Stimulated activated CD8-positive, alpha-beta memory T cell treated with anti-CD3 and anti-CD28 coated beads, Interleukin-15, amount 100 ng/mL, for 24 hours (primary cell): Measurements from ENCODE around the gene SRSF7.
"Not testable (repeated sequence)": the region's sequence is repeated elsewhere in the genome, so short reads cannot be mapped to it uniquely, and the experiment has no call there.

ENCODE experiments used
- DNase-seq: peaks from one replicate; pipeline ENCODE4 v3.0.0-alpha.2; 2020; ENCODE audit warnings: low read depth

SRSF7 gene

DNA sequence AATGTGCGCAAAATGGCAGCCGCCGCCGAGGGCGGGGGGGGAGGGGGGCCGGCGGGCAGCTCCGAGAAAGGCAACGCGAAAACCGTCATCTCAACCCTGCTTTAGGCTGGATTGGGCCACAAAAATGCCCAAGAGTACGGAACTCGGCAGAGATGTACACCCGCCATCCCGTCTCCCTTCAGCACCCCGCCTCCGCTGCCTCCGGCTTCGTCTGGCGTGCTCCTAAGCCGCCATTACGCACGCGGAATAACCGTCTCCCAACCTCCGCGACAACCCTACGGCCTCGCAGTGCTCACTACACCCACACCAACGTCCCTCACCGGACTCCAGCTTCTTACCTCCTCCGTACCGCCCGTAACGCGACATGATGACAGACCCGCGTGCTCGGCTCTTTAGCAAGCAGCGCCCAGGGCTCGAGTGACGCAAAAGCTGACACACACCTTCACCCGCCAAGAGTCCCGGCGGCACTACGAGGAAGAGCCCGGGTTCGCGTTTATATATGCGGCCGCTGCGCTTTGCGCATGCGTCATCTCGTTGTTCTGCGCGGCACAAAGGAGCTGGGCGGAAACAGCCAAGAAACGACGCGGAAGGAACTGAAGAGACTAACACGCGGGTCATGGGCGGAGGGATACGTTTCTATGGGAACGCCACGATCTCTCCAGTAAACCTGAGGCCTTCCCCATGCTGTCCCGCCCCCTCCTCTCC, at the start of gene SRSF7:
Gene SRSF7 (minus strand): TSS at position 471 of the 705 bp plus-strand sequence. CDS start 105 bp downstream, at position 366.
- peak; percentile 99 for DNase-seq

DNA sequence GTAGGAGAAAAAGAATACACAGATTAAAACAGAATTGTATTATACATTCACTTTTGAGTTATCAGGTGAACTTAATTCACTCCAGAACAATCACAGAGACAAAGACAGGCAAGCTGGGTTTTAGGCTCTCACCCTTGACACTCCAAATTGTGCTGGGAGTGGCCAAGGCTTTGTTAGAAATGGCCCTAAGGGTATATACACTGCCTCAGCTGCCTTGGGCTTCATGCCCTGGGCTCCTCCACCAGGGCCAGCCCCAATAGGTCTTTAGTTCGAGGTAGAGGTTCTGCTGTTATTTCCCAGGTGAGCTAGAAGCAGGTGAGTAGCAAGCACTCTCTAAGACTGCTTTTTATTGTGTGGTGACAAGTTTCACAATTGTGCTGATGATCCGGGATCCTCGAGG, 46.8 kb upstream of the SRSF7 start:
- no peak for DNase-seq

DNA sequence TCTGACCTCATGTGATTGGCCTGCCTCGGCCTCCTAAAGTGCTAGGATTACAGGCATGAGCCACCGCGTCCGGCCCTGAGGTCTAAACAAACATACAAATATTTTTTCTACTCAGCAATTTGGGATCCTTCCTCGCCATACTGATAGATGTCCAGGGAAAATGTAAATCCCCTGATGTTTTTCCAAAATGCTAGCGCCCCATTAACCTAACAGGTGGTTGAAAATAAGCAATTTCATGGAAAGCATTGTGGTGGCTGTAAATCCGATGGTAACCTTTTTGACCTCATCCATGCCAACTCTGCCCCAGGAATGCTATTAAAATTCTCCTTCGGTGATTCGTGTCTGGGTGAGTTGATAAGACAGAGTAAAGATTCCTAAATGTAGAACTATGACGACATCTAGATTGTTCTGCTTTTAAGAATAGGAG, 46.1 kb upstream of the SRSF7 start:
- no peak for DNase-seq

DNA sequence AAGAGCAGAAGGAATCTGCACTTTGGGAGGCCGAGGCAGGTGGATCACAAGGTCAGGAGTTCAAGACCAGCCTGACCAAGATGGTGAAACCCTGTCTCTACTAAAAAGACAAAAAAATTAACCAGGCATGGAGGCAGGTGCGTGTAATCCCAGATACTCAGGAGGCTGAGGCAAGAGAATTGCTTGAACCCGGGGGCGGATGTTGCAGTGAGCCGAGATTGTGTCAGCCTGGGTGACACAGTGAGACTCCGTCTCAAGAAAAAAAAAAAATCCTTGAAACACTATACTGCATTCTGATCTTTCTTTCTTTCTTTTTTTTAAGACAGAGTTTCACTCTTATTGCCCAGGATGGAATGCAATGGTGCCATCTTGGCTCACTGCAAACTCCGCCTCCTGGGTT, 43.9 kb upstream of the SRSF7 start:
- DNase-seq = not testable (repeated sequence)

DNA sequence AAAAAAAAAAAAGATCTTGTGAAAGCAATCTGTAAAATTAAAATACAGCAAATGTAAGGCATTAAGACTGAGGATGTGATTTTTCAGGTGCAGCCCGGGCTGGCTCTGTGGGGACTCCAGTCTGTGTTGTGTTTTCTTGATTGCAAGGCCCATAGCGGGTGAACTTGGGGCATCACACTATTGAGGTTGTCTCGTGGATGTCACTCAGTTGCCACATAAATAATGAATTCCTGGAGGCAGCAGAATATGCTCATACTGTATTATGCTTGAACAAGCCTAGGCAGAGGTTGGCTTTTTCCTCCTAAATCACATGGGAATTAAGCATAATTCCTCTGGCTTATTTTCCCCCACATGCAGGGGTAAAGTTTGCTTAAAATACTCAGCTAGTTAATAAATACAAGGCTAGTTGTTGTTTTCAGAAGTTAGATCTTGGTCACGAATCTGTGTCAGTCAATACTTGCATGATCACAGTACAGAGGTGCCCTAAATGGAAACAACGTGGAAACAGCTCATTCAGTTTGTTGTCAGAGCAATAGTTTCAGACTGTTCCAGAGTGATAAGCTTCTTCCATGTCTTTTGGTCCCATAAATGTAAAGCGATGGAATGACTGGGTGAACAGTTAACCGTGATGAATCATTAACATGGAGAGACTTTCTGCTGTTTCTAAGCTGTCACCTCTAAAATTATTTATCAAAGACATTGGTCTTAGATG, 43.2 kb upstream of the SRSF7 start:
- no peak for DNase-seq

DNA sequence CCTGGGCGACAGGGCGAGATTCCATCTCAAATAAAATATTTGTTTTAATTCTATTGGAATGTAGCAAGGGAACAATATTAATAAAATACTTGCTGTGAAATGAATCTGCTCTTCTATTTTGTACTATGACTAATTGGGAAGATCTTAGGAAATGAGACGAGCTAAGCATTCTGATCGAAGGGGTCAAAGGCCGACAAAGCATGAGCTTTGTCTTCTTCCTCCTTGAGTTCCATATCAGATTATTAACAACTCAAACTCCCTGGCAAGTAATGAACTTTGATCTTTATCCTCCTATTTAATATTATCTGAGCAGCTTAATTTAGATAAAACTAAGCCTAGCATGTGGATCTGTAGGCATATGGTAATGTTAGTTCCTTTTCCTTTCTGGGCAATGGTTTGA, 42.4 kb upstream of the SRSF7 start:
- no peak for DNase-seq

DNA sequence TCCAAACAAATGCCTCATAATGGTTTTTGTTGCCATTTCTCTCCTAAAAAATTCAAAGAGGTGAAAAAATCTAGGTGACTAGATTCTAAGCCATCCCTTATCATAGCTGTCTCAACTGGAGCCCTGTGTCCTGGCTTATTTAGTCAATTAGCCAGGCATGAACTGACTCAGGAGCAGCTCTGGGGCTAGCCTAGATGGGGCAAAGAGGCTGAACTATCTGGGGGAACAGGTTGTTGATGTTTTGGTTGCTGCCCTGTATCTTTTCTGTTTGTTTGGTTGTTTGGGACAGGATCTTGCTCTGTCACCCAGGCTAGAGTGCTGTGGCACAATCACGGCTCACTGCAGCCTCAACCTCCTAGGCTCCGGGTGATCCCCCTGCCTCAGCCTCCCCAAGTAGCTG, 41.6 kb upstream of the SRSF7 start:
- DNase-seq = no peak

DNA sequence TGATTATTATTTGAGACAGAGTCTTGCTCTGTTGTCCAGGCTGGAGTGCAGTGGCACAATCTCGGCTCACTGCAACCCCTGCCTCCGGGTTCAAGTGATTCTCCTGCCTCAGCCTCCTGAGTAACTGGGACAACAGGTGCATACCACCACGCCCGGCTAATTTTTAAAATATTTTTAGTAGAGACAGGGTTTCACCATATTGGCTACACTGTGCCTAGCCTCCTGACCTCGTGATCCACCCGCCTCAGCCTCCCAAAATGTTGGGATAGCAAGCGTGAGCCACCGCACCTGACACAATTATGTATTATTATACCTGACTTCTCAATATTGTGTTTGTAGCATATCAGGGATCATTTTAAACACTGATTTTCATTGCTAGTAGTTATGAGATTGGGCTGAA, 41.2 kb upstream of the SRSF7 start:
- not testable (repeated sequence) for DNase-seq

DNA sequence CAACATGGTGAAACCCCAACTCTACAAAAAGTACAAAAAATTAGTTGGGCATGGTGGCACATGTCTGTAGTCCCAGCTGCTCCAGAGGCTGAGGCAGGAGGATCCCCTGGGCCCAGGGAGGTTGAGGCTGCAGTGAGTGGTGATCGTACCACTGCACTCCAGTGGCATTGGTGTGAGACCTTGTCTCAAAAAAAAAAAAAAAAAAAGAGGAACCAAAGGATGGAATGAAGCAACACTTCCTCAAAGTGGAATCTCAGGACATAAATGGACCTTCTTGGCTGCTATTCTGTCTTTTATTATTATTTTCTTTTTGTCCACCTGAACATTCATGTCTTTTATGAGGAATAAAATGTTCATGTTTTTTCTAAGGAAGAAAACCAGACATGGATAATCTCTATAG, 40.6 kb upstream of the SRSF7 start:
- DNase-seq = no peak

DNA sequence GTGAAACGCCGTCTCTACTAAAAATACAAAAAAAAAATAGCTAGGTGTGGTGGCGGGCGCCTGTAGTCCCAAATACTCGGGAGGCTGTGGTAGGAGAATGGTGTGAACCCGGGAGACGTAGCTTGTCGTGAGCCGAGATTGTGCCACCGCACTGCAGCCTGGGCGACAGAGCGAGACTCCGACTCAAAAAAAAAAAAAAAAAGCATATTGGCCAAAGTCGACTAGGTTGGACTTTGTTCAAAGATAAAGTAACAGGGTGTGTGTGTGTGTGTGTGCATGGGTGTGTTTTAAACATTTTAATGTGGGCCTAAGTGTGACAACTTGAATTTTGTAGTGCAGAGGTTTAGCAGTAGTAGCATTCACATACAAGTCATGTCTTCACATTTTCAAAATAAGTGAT, 38.5 kb upstream of the SRSF7 start:
- no peak for DNase-seq

DNA sequence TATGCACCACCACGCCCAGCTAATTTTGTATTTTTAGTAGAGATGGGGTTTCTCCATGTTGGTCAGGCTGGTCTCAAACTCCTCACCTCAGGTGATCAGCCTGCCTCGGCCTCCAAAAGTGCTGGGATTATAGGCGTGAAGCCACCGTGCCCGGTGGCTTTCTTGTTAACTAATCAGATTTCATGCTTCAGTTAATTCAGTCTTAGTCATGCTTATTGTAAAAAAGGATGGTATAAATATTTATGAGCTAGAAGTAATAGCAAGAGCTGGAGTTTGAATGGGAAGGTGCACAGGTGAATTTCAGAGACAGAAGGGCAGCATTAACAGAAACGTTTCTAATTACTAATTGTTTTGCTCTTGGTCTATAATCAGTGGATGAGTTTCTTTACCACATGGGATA, 37.1 kb upstream of the SRSF7 start:
- no peak for DNase-seq

DNA sequence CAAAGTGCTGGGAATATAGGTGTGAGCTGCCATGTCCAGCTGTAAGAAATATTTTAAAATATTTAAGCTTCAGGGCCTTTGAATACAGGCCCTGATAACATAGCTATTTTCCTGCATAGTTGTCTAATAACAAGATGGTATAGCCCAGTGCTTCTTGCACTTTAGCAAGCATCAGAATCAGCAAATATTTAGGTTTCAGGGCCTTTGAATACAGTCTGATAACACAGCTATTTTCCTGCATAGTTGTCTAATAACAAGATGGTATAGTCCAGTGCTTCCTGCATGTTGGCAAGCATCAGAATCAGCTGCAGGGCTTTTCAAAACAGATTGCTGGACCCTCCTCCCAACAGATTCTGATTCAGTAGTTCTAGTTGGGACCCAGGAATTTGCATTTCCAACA, 32.4 kb upstream of the SRSF7 start:
- DNase-seq = no peak

DNA sequence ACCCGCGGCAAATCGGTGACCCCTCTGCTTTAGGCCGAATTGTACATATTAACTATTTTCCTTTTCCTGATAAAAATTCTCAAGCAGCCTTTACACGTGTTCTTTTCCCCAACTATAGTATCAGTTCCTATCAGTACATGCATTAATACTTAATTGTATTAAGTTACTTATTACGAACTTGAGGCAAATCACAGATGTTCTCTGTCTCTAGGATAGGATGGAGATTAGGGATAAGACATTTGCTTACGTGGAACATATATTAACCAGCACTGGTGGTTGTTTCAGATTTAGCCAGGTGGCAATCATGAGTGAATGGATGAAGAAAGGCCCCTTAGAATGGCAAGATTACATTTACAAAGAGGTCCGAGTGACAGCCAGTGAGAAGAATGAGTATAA, 27.5 kb upstream of the SRSF7 start:
- DNase-seq = no peak

DNA sequence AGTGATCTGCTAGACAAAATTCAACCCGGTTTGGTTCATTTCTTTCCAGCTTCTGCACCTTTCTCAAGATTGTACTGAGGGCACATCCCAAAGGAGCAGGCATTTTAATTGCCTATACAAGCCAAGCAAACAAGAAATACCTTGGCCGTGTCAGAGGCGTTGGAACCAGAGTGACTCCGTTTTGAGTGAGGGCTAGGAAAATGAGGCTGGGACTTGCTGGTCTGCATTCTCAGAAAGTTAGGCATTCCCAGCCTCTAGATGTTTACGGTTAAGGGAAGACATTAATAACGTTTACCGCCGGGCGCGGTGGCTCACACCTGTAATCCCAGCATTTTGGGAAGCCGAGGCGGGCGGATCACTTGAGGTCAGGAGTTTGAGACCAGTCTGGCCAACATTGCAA, 25.4 kb upstream of the SRSF7 start:
- DNase-seq = no peak

DNA sequence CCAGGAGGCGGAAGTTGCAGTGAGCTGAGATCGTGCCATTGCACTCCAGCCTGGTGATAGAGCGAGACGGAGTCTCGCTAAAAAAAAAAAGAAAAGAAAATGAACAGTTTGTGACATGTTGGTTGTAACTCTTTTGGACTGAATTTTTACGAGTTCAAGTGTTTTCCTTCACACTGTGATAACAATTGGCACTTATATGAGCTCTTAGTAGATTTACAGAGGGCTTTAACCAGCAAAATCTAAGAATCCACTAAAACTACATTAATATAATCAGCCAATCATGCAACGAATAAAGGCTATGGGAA, 24.7 kb upstream of the SRSF7 start:
- DNase-seq = no peak

DNA sequence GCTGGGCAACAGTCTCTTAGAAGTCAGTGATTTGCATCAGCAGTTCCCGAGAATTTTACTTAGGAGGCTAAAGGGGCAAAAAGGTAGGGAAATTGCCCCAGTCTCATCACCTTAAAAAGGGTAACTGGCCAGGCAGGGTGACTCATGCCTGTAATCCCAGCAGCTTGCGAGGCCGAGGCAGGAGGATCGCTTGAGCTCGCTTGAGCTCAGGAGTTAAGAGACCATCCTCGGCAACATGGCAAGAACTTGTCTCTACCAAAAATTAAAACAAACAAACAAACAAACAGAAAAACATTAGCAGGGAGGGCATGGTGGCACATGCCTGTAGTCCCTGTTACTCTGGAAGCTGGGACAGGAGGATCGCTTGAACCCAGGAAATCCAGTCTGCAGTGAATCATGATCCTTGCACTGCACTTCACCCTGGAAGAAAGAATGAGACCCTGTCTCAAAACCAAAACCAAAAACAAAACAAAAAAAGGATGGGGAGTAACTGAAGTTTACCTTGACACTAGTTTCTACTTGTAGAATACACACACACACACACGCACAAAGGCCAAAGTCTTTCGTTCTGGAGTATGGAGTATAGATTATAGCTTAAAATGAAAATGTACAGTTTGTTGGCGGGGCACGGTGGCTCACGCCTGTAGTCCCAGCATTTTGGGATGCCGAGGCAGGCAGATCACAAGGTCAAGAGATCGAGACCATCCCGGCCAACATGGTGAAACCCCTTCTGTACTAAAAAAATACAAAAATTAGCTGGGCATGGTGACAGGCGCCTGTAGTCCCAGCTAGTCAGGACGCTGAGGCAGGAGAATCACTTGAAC, 24.1 kb upstream of the SRSF7 start:
- DNase-seq = no peak

DNA sequence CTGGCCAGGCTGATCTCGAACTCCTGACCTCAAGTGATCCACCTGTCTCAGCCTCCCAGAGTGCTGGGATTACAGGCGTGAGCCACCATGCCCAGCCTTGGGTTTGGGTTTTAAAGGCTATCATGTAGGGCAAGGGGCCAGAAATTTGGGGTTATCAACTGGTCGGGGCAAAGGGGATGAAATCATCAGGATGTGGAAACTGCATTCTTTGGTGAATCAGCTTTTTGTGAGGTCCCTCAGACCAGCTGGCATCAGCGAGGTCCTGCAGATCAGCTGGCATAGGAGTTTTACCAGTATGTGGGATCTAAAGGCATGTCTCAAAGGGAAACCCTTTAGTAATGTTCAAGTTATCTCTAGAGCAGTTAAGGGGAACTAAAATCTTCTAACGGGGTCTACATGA, 20.5 kb upstream of the SRSF7 start:
- DNase-seq = no peak

DNA sequence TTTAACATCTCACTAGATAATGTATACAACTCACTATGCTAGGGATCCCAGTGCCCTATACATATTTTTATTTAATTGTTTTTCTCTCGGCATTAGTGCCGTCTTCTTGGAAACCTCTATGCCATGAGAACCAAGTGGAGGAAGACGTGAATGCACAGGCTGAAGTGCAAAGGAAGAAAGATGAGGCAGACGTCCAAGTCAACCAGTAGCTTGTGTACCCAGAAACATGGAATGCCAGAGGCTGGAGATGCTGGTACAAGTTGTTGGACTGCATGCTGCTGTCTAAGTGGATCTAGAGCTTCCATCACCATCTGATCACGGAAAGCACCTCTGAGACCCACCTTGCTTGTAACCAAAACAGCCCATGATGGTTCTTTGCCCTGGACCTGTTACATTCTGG, 14.4 kb upstream of the SRSF7 start:
- no peak for DNase-seq

DNA sequence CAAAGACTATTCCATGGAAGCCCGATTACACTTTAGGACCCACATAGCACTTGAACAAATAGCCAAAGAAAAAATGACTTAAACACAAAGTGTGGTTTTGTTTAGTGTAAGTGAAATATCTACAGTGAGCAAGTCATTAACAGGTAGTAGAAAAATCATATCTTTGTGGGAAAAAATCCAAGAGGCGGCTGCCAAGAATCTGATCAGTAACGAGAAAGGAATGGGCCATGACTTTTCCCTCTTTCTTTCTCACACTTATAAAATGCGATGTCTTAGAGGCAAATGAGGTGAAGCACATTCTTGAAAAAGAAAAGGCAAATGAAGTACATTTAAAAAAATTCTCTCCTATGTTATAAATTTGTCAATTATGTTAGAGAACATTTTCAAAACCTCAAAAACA, 14.0 kb upstream of the SRSF7 start:
- DNase-seq = no peak

DNA sequence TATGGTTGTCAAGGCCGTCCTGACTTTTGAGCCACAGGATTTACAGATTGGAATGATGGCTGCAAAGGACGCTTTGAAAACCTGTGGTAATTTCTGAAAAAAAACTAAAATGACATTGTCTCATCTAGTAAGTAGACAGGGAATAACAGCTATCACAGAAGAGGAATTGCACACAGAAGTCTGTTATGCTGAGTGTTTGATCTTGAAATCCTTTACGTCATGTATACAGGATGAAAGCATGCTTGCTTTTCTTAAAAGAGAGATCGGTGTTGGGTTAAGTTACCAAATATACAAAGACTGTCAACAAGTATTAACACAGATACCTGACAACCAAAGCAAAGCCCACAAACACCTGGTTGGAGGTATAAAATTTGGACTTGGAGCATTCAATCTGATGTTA, 12.6 kb upstream of the SRSF7 start:
- no peak for DNase-seq

DNA sequence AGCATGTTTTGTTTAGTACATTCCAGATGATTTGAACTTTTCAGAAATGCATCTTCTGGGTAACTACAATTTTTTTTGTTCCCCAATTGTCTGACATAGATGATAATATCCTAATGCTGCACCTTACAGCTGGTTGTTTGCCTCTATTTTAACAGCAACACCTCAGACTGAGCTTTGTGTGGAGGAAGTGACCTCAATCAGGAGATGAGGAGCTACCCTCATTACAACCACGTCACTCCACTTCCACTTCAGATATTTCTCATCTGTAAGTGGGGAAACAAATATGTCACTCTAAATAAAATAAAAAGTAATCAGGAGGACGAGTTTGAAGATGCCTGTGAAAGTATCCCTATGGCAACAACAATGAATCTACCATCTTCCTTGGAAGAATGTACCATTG, 12.1 kb upstream of the SRSF7 start:
- DNase-seq = no peak

DNA sequence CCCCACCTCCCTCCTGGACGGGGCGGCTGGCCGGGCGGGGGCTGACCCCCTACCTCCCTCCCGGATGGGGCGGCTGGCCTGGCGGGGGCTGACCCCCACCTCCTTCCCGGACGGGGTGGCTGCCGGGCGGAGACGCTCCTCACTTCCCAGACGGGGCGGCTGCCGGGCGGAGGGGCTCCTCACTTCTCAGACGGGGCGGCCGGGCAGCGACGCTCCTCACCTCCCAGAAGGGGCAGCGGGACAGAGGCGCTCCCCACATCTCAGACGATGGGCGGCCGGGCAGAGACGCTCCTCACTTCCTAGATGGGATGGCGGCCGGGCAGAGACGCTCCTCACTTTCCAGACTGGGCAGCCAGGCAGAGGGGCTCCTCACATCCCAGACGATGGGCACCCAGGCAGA, 4.7 kb upstream of the SRSF7 start:
- not testable (repeated sequence) for DNase-seq

DNA sequence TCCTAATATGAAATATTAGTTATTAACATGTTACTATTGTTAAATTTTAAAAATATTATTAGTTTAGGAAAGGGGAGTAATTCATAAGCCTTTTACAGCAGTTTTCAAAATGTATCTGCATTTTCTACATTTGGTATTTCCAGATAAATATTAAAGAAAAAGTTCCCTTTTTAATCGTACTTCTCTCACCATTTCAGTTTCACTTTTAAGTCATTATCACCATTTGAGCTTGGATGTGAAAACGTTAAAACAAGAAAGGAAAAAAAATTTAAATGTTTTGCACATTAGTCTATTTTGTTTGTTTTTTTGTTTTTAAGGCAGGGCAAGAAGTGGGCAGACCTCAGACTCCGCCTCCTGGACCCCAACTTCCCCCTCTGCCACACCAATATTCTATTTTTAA, 3.3 kb upstream of the SRSF7 start:
- DNase-seq = no peak
